CD4-positive, alpha-beta T cell treated with Interleukin-2 at 100 ng/mL for 4 hours (primary cell): Measurements from ENCODE around the gene MAPK11.

Source experiments
- DNase-seq: peaks from one replicate; pipeline ENCODE4 v3.0.0-alpha.2; 2020; ENCODE audit warnings: low spot score

MAPK11 gene

GRCh38 chr22:50307890-50308596 is 37.9 kb upstream of the MAPK11 start:
- no peak for DNase-seq

GRCh38 chr22:50306753-50307749 is 36.9 kb upstream of the MAPK11 start, which contains the start of gene PLXNB2:
PLXNB2 (minus strand) TSS chr22:50307646; CDS start chr22:50290584, 17,062 bp downstream.
- DNase-seq, result no peak

- peak; percentile 18 for DNase-seq
These were observed 35.9 kb upstream of the MAPK11 start for GRCh38 chr22:50305923-50306566.

- no peak for DNase-seq
These were observed 35.3 kb upstream of the MAPK11 start for GRCh38 chr22:50305393-50305922.

- no peak for DNase-seq
These were observed 34.6 kb upstream of the MAPK11 start for GRCh38 chr22:50304528-50305392.

GRCh38 chr22:50303848-50304527 is 33.8 kb upstream of the MAPK11 start:
- peak; percentile 34 for DNase-seq

GRCh38 chr22:50303515-50303847 is 33.3 kb upstream of the MAPK11 start:
- DNase-seq, result no peak

- DNase-seq, result no peak
These were observed 32.4 kb upstream of the MAPK11 start for GRCh38 chr22:50302564-50302963.

- no peak for DNase-seq
These were observed 31.9 kb upstream of the MAPK11 start for GRCh38 chr22:50302041-50302541.

- no peak for DNase-seq
These were observed 31.4 kb upstream of the MAPK11 start for GRCh38 chr22:50301581-50301991.

- no peak for DNase-seq
These were observed 30.6 kb upstream of the MAPK11 start for GRCh38 chr22:50300620-50301257.

GRCh38 chr22:50299785-50300619 is 29.8 kb upstream of the MAPK11 start:
- no peak for DNase-seq

- DNase-seq, result no peak
These were observed 29.0 kb upstream of the MAPK11 start for GRCh38 chr22:50298937-50299784.

- DNase-seq, result no peak
These were observed 28.1 kb upstream of the MAPK11 start for GRCh38 chr22:50298266-50298637.

- no peak for DNase-seq
These were observed 27.5 kb upstream of the MAPK11 start for GRCh38 chr22:50297510-50298265.

- no peak for DNase-seq
These were observed 26.7 kb upstream of the MAPK11 start for GRCh38 chr22:50296658-50297490.

GRCh38 chr22:50294319-50294656 is 24.1 kb upstream of the MAPK11 start:
- no peak for DNase-seq
